ENCODE measurements around the gene ANAPC4. TPM values are rescaled to one million over a fixed set of nuclear protein-coding genes. Genes with fewer than 3 reads are reported as not detected.

Gene ANAPC4
- total and polyA plus RNA-seq, 2 of the 13 experiments (the other 11 are each of a cell fraction or from before 2014, with no cell fraction given), result 14.5 to 30.2 TPM

DNA sequence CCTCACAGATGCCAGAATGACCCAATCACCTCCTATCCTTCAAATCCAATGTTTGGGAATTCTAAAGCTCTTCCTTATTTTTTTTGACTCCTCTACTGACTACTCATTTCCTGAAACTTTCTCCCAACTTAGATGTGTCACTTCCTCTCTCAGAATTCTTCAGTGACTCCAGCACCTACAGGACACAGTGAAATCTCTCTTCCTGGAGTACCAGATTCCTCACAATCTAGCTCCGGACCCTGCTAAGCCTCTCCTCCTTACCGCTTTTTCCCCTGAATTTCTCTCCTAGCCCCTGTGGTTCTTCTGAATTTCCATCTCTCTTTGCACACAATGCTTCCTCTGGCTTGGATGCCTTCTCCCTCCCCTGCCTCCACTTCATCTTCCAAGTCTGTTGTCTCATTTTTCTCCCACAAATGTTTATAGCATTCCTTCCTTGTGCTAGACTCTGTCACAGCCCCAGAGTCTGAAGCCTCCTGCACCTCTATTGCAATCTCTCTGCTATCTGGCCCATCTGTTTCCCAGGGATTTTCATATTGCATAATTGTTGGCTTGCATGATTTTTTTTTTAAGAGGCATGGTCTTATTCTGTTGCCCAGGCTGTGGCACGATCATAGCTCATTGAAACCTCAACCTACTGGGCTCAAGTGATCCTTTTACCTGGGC, 80.1 kb downstream of the ANAPC4 start (continued):
- TF ChIP-seq, protein P1, sequence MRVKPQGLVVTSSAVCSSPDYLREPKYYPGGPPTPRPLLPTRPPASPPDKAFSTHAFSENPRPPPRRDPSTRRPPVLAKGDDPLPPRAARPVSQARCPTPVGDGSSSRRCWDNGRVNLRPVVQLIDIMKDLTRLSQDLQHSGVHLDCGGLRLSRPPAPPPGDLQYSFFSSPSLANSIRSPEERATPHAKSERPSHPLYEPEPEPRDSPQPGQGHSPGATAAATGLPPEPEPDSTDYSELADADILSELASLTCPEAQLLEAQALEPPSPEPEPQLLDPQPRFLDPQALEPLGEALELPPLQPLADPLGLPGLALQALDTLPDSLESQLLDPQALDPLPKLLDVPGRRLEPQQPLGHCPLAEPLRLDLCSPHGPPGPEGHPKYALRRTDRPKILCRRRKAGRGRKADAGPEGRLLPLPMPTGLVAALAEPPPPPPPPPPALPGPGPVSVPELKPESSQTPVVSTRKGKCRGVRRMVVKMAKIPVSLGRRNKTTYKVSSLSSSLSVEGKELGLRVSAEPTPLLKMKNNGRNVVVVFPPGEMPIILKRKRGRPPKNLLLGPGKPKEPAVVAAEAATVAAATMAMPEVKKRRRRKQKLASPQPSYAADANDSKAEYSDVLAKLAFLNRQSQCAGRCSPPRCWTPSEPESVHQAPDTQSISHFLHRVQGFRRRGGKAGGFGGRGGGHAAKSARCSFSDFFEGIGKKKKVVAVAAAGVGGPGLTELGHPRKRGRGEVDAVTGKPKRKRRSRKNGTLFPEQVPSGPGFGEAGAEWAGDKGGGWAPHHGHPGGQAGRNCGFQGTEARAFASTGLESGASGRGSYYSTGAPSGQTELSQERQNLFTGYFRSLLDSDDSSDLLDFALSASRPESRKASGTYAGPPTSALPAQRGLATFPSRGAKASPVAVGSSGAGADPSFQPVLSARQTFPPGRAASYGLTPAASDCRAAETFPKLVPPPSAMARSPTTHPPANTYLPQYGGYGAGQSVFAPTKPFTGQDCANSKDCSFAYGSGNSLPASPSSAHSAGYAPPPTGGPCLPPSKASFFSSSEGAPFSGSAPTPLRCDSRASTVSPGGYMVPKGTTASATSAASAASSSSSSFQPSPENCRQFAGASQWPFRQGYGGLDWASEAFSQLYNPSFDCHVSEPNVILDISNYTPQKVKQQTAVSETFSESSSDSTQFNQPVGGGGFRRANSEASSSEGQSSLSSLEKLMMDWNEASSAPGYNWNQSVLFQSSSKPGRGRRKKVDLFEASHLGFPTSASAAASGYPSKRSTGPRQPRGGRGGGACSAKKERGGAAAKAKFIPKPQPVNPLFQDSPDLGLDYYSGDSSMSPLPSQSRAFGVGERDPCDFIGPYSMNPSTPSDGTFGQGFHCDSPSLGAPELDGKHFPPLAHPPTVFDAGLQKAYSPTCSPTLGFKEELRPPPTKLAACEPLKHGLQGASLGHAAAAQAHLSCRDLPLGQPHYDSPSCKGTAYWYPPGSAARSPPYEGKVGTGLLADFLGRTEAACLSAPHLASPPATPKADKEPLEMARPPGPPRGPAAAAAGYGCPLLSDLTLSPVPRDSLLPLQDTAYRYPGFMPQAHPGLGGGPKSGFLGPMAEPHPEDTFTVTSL (CRISPR knock-in tag; IDR thresholded peaks at IDR 0.05; ENCODE audit: borderline replicate concordance), result no peak

DNA sequence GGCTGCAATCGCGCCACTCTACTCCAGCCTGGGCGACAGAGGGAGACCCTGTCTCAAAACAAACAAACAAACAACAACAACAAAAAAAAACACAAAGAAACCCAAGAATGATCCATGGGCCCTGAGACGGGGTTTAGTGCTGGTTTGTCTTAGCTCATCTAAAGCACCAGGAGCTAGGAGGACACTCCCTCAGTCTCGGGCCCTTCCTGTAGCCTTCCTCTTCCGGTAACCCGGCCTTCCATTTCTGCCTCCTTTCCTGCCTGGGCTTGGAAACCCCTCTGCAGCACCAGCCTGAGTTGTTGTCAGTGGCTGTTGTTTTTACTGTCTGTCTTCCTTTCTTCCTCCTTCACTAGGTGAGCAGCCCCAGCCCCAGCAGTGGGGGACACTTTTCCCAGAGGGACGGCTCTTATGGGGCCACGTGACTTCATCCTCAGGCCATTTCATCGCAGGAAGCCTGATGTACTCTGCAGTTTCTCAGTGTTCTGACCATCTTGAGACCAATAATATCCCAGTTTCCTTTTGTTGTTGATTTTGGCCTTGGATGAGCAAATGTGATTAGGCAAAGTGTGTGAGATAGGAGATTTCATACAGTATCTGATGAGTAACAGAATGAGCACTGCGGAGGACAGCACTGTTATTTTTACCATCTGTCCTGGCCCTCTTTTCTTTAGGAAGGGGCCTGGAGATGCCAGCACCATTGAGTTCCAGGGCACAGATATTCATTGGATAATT, 90.1 kb downstream of the ANAPC4 start:
- Histone ChIP-seq H3K36me3 (replicated peaks in 1 of 2; ENCODE audit: control insufficient read depth in 1 of 2, insufficient read depth in 2 of 2, low read length in 2 of 2) (no peaks in the 10 kb centered on the region), H2AFZ (ENCODE audit: low read length) (no peak overlapping the region), H3K4me3 (replicated peaks in 1 of 3; ENCODE audit: insufficient read depth in 1 of 3, low read depth in 2 of 3, low read length in 3 of 3) (no peak overlapping the region), H3K4me2 (ENCODE audit: low read depth, low read length) (no peak overlapping the region), H4K20me1 (ENCODE audit: insufficient read depth, low read length) (no peaks in the 10 kb centered on the region), H3K9ac (ENCODE audit: insufficient read depth, low read depth, low read length) (no peak overlapping the region), H3K9me3 (ENCODE audit: low read length) (no peaks in the 10 kb centered on the region), H3K27ac (ENCODE audit: extremely low read length, insufficient read depth, low read length) (no peak overlapping the region), H3K79me2 (ENCODE audit: insufficient read depth, low read length) (no peaks in the 10 kb centered on the region), H3K27me3 (ENCODE audit: control insufficient read depth in 1 of 2, insufficient read depth in 2 of 2, low read length in 2 of 2) (no peaks in the 10 kb centered on the region), H3K4me1 (ENCODE audit: insufficient read depth, low read length) (no peaks in the 10 kb centered on the region)
- 38% methylated on average over 11 of the region's 11 CpGs for WGBS (ENCODE audit: low lambda C conversion rate)
- in situ Hi-C loops (cut with HindIII; ENCODE audit: extremely low pct_ligation_motif_present, low pct_unique_long_range_greater_than_20kb) (no loop called here), intact Hi-C loops (cut with micrococcal nuclease; ENCODE audit: unreplicated experiment) (no loop called here)
- no peak for DNase-seq (ENCODE audit: low spot score)
- POLR2A ChIA-PET, result no interaction called here
- BruUV-seq (replicated peaks), result no TSS peak
- CTCF ChIA-PET (ENCODE audit: low intra/inter-chr PET ratio, low total read pairs), result no interaction called here
- no peak for ATAC-seq
- no peak for FAIRE-seq
- TF ChIP-seq, protein P2, sequence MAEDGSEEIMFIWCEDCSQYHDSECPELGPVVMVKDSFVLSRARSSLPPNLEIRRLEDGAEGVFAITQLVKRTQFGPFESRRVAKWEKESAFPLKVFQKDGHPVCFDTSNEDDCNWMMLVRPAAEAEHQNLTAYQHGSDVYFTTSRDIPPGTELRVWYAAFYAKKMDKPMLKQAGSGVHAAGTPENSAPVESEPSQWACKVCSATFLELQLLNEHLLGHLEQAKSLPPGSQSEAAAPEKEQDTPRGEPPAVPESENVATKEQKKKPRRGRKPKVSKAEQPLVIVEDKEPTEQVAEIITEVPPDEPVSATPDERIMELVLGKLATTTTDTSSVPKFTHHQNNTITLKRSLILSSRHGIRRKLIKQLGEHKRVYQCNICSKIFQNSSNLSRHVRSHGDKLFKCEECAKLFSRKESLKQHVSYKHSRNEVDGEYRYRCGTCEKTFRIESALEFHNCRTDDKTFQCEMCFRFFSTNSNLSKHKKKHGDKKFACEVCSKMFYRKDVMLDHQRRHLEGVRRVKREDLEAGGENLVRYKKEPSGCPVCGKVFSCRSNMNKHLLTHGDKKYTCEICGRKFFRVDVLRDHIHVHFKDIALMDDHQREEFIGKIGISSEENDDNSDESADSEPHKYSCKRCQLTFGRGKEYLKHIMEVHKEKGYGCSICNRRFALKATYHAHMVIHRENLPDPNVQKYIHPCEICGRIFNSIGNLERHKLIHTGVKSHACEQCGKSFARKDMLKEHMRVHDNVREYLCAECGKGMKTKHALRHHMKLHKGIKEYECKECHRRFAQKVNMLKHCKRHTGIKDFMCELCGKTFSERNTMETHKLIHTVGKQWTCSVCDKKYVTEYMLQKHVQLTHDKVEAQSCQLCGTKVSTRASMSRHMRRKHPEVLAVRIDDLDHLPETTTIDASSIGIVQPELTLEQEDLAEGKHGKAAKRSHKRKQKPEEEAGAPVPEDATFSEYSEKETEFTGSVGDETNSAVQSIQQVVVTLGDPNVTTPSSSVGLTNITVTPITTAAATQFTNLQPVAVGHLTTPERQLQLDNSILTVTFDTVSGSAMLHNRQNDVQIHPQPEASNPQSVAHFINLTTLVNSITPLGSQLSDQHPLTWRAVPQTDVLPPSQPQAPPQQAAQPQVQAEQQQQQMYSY (CRISPR knock-in tag; IDR thresholded peaks at IDR 0.05), result no peak
- TF ChIP-seq REL (CRISPR knock-in tag; conservative IDR thresholded peaks at IDR 0.05), result no peak
- no peak for TF ChIP-seq ZFP36L2 (CRISPR knock-in tag; IDR thresholded peaks at IDR 0.05)
- TF ChIP-seq, protein P3, sequence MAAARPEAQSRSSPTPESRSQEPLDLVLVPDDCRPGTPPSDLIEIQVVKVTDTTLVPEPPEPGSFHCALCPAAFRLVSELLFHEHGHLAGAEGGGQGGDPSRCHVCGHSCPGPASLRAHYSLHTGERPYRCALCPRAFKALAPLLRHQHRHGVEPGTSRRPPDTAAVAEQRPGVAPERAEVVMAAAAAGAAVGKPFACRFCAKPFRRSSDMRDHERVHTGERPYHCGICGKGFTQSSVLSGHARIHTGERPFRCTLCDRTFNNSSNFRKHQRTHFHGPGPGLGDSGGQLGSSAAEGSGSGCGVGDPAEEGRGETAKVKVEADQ (CRISPR knock-in tag; IDR thresholded peaks at IDR 0.05; ENCODE audit: borderline replicate concordance), result no peak
- TF ChIP-seq ELF1 (CRISPR knock-in tag; IDR thresholded peaks at IDR 0.05), result no peak
- TF ChIP-seq ONECUT2 (CRISPR knock-in tag; IDR thresholded peaks at IDR 0.05), result no peak
- TF ChIP-seq ZNF432 (CRISPR knock-in tag; IDR thresholded peaks at IDR 0.05; ENCODE audit: borderline replicate concordance), result no peak
- no peak for TF ChIP-seq TBX2 (CRISPR knock-in tag; IDR thresholded peaks at IDR 0.05; ENCODE audit: borderline replicate concordance)
- TF ChIP-seq ZNF101 (CRISPR knock-in tag; IDR thresholded peaks at IDR 0.05; ENCODE audit: borderline replicate concordance, low read depth), result no peak
